CD4-positive, alpha-beta T cell treated with Interferon gamma for 1 hour (primary cell): ENCODE results near the gene MARK2.

Experiments used
- DNase-seq: peaks from one replicate; pipeline ENCODE4 v3.0.0-alpha.2; 2020

Gene MARK2

DNA sequence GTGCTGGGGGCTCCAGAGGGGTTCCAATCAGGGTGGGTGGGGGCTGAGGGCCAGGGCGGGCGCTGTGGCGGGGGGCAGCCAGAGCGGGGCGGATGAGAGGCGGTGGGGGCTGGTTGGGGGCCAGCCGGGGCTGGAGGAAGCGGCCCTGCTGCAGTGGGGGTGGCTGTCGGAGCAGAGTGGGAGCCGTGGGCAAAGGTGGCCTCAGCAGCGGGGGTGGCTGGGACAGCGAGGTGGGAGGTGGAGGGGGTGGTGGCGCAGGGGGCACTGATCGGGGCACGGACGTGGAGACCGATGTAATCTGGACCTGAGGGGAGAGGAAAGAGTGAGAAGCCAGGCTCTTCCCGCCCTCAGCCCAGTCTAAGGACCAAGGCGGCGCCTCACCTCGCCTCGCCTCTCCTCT lies 73.0 kb downstream of the MARK2 start:
- DNase-seq = no peak

DNA sequence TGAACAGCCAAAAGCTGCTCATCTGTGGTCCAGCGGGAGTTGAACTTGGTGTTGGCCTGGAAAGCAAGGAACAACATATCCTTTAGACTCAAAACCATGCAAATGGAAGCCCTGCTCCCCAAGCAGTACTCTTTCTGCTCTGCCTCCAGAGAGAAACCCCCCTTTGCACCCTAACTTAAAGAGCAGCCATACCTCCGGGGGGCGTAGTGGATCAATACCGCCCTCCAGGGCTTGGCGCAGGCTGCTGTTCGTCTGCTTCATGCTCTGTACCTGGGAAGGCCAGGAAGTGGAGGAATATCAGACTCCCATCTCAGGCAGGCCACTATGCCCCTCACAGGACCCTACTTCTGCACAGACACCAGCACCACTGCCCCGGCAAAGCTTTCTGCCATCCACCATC lies 73.8 kb downstream of the MARK2 start:
- no peak for DNase-seq

DNA sequence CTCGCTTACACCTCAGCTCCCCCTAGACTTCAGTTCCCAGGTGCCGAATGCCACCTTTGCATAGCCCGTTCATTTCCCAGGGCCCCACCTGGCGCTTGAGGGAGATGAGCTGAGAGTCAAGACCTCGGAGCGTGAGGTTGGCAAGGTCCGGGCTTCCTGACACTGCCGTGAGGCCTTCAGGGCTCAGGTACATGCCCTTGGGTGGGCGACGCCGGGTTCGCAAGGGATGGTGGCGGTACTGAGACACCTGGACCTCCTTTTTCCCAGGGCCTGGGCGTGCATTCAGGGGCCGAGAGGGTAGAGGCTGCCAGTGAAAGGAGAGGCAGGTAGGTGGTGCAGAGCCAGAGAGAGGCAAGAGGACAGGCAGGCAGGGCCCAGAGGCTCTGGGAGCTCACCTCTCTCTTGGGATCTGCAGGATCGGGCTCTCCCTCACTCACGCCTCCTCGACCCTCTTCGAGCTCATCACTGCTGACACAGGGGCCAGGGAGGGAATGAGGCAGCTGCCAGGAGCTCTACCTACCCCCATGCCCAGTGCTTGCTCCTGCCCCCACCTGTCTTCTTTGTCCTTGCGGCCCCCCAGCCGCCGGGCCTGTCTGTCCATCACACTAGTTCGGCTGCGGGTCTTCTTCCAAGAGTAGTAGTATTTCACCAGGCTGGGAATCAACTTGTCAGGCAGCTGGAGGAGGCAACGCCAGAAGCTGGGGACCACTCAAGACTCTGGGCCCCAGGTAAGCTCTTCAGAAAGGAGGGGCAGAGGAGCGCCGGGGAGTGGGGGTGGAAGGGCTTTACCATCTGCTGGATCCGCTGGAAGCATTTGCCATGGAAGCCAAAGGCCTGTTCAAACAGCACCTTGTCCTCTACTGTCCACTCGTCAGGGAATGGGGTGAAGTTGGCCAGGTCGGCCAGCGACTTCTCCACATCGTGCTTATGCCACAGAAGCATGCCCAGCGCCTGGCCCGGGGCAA lies 75.2 kb downstream of the MARK2 start:
- no peak for DNase-seq

DNA sequence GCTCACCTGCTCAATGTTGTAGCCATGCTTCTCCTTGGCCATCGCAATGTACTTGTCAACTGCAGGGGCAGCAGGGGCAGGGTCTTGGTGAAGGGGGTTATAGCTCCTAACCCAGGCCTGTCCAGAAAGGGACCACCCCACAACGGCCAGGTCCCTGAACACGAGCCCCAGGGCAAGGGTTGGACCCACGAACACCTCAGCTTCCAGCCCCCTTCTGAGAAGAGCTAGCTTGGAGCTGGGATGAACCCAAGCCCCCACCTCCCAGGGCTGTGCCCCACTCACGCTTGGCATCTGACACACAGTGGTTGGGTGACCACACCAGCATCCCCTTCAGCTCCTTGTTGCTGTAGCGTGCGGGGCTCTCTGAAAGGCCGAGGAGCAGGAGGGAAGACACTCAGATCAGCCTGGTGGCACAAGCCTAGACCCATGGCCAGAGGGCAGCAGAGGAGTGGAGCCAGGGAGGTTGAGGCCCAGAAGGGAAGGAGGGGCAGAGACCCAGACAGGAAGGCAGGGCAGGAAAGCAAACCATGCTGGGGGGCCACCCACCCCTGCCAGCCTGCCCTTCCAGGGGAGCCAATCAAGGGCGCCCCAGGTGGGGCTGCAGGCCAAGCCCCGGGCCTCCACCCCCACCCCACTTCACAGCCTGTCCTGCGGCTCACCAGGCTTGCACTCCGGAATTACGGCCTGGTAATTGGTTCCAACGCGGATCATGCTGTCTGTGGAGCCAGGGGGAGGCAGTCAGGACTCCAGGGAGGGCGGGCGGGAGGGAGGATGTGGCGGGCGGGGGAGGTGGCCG lies 76.2 kb downstream of the MARK2 start:
- no peak for DNase-seq

DNA sequence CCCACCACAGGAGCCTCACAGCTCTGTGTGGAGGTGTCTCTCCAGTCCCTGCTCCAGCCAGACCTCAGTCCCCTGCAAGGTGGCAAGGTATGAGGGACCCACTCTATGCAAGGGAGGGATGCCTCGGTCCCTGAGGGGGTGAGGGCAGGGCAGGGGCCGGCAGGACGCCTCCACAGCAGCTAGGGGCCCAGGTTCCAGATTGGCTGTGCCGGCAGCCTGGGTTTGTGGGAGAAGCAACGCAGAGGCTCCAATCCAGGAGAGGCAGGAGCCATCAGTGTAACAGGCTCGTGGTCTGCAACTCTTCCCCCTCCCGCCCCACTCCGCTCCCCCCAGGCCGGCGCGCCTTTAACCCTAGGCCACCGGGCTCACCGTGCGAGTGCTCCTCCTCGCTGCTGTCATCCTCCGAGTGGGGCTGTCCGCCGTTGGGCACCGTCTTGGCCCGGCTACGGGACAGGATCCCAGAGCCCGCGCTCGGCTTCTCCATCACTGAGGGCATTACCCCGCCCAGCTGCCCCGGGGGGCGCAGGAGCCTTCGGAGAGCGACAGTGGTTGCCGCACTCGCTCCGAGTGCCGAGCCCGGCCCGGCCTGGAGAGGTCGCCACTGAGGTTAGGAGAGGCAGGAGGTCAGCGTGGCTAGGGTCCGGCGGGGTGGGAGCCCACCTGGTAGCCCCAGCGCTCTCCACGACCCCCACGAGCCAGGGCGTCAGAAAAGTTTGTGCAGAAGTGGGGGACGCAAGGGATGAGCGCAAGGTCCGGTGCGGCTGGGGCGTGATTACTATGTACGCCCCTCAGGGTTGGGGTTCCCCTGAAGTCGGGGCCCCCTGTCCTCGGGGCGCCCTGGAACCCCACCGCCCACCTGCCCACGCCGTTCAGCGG lies 77.3 kb downstream of the MARK2 start:
- DNase-seq = no peak

DNA sequence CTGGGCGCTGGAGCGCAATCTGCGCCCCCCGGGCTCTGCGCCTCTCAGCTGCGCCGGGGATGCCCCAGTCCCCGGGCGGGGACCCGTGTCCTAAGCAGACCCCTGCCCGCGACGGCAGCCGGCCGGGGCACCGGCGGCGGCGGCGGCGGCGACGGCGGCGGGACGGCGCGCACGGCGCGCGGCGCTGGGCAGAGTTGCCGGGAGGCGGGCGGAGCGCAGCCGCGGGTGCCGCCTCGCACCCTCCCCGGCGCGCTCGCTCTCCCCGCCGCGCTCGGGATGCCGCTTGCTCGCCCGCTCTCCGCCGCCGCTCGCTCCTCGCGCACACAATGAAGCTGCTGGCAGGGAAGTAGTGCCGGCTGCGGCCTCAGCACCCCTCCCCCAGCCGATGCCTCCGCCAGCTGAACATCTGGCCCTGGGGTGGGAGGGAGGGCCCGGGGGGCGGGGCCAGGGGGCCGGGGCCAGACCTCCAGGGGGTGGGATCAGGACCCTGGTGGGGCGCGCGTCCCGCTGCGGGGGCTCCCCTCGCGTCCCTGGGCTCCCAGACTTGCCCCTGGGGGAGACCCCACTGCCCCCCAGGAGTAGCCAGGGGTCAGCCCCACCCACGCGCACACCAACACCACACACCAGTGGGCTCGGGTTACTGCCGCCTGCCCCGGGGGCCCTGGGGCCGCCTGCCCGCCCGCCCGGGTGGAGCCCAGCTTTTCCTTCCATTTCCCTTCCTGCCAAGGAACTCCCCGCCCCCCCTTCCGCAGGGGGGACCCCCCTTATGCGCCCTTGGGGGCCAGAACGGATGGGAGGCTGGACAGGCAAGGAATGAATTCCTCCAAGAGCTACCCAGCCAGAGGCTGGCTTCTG lies 78.2 kb downstream of the MARK2 start, which contains the start of gene RCOR2:
RCOR2 (minus strand) TSS at position 328 of the 855 bp plus-strand sequence. CDS start 708 bp downstream, outside the sequence.
- peak; percentile 69 for DNase-seq

DNA sequence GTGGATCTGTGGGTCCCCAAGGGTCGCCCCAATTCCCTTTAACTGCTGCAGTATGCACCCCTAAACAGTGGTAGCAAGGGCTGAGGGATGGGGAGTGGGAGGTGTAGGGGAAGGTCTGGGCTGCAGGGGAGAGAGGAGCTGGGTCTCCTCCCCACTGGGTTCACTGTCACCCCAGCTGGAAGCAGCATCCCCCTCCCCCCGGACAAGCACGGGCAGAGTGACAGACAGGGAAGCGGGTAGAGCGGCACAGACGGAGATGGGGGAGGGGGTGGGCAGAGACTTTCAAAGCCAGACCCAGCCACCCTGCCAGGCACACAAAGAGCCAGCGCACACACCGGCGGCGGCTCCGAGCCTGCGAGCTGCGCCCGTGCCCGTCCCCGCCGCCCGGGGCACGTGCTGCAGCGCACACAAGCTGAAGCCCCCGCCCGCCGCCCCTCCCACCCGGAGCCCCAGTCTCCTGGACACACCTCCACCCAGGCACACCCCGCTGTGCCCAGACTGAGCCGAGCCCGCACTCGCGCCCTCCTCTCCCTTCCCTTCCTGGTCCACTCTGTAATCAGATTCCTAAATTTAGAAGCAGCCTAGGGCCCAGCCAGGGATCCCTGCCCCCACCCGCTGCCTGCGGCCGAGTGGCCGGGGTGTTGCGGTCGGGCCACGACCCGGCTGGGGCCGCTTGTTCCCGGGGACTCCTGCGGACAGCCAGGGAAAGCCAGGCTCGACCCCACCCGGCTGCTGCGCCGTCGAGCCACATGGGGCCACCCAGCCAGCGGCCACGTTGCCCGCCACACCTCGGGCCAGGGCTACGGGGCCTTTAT lies 79.0 kb downstream of the MARK2 start:
- DNase-seq = peak; percentile 20

DNA sequence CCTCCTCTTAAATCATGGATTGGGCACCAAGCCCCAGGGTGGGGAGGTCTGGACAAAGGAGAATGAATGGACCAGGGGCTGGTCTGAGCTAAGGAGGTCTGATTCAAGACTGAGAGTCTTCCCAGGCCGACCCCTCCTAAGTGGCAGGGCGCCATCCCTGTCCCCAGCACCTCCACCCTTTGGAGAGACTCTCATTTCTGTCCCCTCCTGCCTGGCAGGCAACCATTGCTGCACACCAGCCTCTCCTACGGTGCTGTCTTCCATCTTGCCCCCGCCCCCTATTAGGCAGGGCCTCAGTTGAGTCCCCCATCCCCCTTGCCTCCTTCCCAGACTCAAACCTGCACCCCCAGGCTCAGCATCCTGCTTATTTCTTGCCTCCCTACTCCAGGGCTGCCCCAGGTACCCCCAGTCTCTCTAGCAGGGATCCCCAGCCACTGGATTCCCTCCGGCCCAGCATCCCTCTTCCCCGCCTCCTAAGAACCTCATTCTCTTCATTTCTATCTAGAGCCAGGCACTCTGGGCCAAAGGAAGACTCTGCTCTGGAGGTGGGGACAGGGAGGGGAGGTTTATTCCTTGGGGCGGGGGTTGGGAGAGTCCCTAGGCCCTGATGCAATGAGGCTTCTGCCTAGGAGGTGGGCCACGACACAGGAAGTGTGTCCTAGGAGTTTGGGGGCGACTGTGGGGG lies 79.7 kb downstream of the MARK2 start:
- DNase-seq = no peak

DNA sequence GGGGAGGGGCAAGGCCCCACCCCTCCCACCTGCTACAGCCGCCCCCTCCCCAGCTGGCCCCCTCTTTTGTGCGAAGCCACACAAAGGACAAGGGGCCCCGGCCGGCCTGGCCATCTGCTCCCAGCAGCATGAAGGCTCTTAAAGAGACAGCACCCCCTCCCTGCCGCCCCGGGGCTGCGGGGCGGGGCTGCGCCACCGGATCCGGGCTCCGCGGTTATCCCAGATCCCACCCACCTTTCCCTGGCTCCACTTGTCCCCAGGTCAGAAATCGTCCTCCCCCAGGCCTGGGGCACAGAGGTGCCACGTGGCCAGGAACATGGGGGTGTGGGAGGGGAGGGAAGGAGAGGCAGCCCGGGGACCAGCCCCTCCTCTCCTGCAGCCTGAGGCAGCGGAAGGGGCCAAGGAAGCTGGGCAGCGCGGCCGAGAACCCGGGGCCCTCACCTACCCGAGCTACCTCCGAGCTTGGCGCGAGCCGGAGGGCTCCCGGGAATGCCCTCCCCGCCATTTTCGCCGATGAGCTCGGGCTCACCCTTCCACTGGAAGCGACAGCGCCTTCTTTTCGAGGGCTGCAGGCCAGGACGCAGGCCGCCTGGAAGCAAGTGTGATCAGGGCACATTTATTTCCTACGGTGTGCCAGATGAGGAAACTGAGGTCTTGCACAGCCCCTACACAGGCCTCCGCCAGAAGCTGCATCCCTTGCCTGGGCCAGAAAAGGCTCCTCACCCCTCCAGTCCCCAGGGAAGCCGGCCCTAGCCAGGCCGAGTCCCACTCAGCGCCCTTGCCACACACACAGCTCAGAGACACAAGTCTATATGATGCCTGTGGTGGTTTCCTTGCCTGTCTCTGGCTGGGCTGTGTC lies 80.6 kb downstream of the MARK2 start:
- no peak for DNase-seq

DNA sequence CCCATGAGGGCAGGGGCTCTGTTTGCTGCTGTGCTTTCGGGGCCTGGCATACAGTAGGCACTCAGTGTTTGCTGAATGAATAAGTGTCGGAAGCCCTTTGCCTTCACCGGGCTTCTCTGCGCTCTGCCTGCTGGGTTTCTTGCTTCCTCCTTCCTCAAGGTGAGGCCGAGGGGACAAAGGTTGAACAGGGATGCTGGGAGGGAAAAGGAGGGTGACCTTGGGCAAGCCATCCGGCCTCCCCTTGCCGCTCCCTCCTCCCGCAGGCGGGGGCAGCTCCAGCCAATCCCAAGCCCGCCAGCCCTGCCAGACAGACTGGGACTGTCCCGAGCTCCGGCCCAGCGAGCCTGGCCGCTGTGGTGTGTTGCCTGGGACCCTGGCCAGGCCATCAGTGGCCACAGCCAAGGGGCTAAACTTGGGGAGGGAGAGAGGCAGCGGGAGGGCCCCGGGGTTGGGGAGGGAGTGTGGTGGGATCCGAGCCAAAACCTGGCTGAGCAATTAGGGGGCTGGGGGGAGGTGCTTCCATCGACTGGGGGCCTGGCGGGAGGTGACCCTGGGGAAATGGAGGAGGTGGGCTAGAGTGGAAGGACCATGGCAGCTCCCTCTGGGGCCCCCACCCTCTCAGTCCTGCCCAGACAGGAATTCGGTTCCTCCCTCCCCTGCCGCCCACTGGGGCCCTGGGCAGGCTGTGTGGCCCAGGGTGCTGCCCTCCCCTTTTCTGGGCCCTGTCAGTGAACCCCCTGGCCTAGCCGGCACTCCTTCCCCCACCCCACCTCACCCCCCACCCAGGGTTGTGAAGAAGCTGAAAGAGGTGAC lies 81.4 kb downstream of the MARK2 start:
- DNase-seq = no peak

DNA sequence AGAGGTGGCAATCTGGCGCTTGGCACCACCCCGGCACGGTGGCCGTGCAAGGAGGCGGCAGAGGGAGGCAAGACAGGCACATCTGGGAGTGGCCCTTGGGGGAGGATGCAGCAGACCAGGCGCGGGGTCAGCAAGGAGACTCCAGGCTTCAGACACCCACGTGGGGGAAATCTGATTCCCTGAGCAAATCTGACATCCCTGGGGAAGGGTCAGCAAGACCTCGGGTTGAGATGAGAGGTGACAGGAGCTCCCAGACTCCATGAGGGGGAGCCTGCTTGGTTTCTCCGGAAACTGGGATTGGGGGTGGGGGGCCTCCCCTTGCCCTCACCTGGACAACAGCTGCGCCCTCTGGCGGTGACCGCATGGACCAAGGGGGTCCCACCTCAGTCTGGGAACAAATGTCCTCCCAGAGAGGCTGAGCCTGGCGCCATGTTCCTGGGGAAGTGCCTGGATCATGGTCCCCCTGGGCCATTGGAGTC lies 82.1 kb downstream of the MARK2 start:
- no peak for DNase-seq

DNA sequence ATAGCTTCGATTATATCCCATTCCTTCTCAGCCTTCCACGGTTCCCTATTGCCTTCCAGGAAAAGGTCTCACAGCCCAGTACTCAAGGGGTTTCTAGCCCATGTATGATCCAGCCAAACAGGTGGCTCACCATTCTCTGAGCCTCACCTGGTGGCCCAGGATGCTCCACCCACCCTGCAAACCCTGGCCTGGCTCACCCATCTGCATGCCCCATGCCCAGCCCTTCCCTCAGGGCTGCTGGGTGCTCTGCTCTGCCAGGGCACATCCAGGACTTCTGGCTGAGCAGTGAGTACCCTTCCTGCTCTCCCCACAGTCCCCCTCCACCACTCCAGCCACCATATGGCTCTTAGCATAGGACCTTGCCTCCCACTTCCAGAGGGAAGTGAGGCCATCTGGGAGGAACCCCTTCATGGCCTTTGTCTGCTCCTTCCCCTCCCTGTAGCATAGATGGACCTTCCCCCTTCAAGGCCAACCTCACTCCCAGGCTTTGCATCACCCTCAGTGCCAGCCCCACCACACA lies 83.8 kb downstream of the MARK2 start:
- DNase-seq = no peak

DNA sequence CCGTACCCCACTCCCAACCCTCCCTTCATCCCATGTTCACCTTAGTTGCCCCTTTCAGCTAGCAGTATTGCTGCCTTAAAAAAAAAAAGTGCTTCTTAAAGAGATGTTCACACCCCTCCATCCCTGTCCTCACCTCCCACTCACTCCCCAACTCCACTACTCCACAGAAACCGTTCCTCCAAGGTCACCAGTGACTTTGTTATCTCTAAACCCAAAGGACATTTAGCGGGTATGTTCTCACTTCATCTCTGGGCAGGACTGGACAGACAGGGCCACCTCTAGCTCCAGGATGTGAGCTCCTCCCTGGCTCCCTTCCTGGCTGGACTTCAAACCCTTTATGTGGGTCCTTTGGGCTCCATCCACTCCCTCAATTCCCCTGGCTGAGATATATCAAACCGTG lies 84.4 kb downstream of the MARK2 start:
- no peak for DNase-seq

DNA sequence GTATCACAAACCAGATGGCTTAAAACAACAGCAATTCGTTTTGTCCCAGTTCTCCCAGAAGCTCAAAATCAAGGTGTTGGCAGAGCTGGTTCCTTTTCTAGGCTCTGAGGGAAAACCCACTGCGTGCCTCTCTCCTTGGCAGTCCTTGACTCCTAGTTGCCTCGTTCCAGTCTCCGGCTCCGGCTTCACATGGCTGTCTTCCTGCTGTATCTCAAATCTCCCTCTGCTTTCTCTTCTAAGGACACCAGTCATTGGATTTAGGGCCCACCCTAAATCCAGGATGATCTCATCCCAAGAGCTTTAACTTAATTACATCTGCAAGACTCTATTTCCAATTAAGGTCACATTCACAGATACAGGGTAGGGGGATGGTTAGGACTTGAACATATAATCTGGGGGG lies 90.7 kb downstream of the MARK2 start:
- no peak for DNase-seq

DNA sequence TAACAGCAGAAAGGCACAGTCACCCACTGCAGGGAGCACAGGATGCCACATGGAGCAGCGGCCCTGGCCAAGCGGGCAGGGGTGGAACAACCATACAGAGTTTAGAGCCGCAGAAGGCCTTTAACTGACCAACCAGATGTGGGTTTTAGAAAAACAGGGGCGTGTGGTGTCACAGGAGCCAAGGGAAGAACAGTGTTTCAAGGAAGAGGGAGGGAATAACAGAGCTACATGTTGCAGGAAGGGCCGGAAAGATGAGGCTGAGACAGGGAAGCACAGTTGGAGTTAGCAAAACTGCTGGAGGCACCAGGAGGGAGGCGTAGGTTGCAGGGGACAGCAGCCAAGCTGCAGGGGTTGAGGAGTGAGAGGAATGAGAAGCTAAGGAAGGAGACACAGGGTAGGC lies 92.1 kb downstream of the MARK2 start:
- no peak for DNase-seq

DNA sequence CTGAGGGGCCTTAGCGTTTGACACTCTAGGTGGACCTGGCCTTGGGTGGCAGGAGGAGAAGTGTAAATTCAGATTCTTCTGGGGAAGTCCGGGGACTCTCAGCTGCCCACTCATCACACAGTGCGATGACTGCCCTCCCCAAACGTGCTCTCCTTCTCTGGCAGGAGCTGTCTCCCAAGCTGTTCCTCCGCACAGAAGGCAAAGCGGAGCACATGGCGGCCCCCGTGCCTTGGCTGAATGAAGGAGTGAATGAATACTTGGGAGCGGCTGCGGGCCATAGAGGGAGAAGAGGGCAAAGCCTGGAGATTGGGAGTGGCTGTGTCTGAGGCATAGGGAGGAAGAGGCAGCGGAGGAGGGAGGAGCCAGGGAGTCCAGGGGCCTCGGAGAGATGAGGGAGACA lies 93.0 kb downstream of the MARK2 start:
- DNase-seq = no peak

DNA sequence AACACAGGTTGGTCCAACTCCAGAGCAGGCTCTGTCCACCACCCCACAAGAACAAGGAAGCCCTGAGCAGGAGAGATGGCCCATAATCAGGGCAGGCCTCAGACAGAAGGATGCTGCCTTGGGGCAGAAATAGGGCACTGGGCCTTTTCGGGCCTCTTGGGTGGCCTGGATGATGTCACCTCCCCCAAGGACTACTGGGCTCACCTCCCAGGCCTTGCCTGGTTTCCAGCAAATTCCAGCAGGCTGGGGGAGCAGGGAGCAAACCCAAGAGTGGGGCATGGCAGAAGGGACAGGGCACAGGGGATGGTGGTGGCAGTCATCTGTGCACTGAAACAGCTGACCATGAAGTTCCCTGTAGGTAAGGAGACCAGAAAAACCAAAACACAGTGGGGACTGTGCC lies 94.5 kb downstream of the MARK2 start:
- DNase-seq = no peak
